ENCODE results near the gene SF3A1.

SF3A1 gene

DNA sequence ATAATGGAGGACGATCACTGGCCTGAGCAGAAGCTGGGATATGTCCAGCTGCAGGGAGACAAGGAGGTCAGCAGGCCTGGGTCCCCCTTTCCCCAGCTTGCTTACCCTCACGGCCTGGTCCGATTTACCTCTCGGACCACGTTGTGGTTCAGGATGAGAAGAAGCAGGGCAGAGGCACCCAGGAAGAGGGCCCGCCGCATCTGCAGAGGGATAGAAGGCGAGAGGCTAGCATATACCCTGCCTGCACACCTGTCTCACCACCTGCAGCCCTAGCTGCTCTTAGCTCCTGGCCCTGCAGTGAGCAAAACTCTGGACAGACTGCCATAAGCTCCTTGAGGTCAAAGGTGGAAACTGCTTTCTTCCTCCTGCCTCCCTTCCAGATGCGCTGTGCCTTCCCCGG, 29.2 kb upstream of the SF3A1 start:
- DNase-seq (ENCODE audit: low read depth), result no peak

DNA sequence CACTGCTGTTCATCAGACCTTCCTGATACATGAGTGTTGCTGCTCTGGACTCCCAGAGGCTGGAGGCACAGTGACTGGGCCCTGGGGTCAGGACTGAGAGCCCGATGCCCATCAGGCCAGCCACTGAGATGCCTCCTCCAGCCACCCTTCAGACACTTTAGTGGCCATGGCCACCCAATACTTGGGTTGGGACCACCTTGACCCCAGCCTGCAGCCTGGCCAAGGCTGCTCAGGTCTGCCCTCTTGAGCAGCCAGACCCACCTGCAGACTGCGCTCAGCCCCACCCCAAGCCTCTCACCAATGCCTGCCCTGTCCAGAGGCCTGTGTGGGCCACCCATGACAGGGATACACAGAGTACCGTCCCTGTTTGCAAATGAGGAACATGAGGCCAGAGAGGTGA, 26.4 kb upstream of the SF3A1 start:
- DNase-seq (ENCODE audit: low read depth), result no peak

DNA sequence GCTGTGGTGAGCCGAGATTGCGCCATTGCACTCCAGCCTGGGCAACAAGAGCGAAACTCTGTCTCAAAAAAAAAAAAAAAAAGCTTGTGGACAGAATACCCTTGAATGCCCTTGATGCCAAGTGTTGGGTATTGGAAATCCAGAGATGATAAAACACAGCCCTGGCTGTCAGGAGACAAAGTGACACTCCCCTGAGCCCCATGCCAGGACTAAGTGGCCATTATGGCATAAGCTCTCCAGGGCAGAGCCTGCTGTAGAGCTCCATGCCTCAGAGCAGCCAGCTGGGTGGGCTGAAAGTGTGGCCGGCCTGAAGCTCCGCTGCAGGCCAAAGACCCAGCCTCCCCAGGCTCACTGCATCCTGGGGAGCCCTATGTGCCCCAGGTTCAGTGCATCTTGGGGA, 25.6 kb upstream of the SF3A1 start:
- no peak for DNase-seq (ENCODE audit: low read depth)

DNA sequence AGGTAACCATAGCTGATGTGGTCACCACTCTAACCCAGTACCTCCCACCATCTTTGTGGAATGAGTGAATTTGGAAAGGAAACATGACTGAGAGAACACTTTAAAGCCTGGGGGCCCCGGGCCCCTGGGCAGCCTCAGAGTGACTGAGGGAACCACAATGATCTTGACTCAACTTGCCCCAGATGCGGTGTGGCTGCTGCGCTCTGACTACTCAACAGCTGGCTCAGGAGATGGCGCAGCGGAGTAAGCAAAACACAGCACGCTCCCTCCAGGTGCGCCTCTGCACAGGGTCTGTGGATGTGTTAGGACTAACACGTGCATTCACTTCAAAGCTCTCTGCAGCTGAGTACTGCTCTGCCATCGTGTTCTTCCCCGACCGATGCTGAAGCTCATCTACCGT, 24.6 kb upstream of the SF3A1 start:
- DNase-seq (ENCODE audit: low read depth), result no peak

DNA sequence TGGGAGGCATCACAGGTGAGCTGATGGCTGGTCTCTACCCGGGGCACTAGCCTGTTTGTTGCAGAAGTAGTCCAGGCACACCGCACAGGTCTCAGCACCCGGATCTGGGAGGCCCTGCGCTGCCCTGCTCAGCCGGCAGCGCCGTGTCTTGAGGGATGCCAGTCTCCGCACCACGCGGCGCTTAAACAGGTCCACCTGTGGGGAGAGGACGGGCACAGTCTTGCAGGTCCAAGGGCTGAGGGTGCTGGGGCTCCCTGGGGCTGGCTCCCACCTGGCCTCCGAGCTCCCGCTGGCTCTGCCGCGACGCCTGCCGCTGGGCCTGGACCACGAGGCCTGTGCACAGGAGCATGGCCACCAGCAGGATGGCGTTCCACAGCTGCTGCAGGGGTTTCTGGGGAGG, 23.3 kb upstream of the SF3A1 start:
- DNase-seq (ENCODE audit: low read depth), result no peak

DNA sequence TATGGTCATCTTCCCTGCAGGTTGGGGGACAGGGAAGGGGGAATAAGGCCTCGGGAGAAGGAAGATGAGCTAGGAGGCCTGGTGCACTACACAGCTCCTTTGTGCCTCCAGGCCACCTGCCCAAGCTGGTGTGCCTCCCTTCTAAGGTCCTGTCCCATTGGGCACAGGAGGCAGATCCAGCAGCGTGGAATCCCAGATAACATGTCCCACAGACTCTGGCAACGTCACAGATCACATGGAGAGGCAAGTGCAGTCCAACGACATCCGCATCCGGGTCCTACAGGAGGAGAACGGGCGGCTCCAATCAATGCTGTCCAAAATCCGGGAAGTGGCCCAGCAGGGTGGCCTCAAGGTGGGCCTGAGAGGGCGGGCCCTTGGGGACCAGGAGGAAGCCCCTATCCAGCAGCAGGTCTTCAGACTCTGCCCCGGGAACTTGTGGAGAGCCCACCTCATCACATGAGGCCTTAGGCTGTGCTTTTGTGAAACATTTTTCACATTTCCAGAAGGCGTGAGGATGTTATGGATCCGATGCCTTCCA, 18.7 kb upstream of the SF3A1 start:
- no peak for DNase-seq (ENCODE audit: low read depth)

DNA sequence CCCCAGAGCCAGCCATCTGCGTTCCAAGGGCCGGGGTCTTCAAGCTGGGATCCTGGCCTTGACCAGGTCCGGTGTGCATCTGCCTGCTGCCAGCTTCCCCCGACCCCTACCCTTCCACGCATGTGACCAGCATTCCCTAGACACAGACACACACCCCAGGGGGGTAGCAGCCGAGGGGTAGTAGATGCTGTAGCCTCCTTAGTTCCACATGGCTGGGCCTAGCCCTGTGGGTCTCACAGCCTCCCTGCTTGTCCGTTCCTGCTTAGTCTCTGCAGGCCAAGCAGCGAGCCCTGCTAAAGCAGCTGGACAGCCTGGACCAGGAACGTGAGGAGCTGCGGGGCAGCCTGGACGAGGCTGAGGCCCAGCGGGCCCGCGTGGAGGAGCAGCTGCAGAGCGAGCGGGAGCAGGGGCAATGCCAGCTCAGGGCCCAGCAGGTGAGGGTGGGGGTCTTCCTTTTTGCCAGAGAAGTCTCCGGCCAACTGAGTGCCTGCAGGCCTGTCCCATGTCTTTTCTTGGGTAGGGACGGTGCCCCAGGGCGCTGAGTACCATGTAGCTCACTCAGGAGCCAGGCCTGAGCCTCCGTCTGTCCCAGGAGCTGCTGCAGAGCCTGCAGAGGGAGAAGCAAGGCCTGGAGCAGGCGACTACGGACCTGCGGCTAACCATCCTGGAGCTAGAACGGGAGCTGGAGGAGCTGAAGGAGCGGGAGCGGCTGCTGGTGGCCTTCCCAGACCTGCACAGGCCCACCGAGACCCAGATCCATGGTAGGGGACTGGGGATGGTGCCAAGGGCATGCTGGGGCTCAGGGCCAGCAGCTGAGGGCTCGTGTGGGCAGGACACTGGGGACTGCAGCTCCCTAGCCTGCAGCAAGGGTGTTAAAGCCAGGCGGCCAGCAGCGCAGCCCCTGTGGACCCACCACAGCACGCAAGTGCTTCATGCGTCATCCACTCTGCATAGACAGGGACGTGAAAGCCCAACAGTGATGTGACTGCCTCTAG, 16.9 kb upstream of the SF3A1 start:
- no peak for DNase-seq (ENCODE audit: low read depth)

DNA sequence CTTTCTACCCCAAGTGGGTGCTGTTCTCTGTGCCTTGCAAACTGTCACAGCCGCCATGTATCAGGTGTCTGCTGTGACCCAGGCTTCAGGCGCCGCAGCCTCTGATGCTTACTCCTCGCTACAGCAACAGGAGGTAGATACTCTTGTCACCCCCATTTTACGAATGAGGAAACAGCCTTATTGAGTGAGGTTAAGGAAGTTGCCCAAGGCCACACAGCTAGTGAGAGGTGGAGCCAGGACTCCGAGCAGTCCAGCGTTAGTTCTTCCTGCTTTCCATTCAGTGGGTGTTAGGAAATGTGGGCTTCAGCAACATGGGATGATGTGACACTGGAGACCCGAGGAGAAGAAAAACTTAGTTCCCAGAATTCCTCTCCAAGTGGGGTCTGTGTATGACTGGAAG, 16.2 kb upstream of the SF3A1 start:
- no peak for DNase-seq (ENCODE audit: low read depth)

DNA sequence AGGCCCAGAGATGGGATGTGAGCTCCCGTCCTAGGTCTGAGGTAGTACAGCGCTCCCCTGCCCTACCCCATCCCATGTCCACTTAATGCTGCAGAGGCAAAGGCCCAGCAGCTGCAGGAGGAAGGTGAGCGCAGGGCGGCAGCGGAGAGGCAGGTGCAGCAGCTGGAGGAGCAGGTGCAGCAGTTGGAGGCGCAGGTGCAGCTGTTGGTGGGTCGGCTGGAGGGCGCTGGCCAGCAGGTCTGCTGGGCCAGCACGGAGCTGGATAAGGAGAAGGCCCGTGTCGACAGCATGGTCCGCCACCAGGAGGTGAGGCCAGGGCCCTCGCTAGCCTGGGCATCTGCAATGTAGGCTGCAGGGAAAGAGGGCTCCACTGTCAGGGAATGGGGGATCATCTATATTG, 15.3 kb upstream of the SF3A1 start:
- no peak for DNase-seq (ENCODE audit: low read depth)

DNA sequence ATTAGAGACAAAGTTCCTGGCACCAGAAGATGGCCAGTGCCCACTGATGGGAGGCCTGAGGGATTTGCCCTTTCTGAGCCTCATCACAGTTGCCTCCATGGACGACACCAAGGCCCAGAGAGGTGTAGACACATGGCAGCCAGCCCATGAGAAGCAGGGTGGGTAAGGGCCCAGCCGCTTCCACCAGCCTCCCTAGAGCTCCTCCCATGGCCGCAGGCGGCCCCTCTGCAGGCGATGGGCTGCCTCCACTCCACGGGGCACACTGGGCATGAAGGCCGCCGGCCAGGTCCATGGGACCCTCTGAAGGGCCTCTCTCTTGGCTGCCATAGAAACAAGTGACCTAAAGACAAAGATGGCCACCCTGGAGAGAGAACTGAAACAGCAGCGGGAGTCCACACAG, 14.6 kb upstream of the SF3A1 start:
- no peak for DNase-seq (ENCODE audit: low read depth)

DNA sequence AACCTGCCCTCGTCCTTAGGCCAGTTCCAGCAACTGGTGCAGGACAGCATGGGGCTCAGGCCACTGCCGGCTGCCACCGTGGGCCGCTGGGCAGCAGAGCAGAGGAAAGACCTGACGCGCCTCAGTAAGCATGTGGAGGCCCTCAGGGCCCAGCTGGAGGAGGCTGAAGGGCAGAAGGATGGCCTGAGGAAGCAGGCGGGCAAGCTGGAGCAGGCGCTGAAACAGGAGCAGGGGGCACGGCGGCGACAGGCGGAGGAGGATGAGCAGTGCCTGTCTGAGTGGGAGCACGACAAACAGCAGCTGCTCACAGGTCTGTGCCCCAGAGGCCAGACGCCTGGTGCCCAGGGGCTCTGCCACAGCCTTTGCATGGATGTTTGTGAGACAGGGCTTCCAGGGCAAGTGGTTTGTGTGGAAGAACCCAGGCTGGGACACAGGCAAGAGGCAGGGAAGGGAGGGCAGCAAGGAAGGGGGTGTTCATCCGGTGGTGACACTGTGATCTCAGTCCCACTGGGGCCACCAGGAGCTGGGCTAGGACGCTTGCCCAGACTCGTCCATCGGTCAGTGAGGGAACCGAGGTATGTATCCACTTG, 14.0 kb upstream of the SF3A1 start:
- no peak for DNase-seq (ENCODE audit: low read depth)

DNA sequence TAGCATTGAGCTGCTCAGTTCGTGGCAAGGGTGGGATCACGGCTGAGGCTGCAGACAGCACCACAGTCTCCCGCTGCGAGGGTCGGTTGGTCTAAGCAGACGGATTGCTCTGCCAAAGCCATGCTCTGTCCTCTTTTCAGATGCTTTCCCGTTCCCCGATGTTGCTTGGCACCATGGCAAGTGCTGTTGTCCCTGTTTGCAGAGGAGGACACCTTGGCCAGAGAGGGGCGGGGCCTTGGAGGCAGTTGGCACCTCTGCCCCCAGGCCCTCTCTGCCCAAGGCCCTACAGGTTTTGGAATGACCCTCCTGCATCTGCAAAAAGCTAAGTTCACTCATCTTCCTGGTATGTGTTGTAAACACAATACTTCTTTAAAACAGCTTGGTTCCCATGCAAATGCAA, 11.7 kb upstream of the SF3A1 start:
- no peak for DNase-seq (ENCODE audit: low read depth)

DNA sequence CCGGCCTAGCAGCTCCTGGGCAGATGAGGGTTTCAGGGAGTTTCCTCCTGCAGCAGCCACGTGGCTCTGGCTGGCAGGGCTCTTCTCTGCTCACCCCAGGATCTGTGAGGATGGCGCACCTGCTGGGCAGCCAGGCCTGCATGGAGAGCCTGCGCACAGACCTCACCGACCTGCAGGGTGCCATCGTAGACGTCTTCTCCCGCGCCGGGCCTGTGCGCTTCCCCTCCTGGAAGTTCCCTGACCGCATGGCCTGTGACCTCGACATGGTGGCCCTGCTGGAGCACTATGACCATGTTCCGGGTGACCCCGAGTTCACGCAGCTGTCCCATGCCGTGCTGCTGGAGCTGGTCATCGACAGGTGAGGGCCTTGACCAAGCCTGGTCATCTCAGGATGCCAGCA, 9.2 kb upstream of the SF3A1 start:
- no peak for DNase-seq (ENCODE audit: low read depth)

DNA sequence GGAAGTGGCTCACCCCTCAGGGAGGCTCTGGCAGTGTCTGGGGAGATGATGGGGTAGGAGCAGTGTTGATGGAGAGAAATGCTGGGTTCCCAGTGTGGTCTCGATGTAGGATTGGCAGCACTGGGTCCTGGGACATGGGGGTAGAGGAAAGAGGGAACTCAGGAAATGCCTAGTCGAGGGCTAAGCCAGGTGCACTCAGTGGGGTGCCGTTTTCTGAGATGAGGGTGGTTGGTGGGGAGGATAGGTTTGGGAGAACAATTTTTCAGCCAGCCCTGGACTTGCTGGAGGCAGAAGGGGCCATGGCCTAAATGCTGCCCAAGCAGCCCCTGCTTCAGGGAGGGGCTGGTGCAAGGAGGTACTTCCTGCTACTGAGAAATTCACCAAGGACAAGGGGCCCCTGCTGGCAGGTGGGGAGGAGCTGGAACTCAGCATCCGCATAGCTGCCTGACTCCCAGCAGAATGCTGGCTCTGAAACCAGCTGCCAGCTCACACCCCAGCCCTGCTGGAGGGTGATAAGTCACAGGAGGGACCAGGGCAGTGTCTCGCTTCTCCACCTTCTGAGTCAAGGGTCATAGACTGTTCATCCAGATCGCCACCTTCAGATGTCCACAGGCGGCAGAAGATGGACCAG, 6.1 kb upstream of the SF3A1 start:
- no peak for DNase-seq (ENCODE audit: low read depth)

DNA sequence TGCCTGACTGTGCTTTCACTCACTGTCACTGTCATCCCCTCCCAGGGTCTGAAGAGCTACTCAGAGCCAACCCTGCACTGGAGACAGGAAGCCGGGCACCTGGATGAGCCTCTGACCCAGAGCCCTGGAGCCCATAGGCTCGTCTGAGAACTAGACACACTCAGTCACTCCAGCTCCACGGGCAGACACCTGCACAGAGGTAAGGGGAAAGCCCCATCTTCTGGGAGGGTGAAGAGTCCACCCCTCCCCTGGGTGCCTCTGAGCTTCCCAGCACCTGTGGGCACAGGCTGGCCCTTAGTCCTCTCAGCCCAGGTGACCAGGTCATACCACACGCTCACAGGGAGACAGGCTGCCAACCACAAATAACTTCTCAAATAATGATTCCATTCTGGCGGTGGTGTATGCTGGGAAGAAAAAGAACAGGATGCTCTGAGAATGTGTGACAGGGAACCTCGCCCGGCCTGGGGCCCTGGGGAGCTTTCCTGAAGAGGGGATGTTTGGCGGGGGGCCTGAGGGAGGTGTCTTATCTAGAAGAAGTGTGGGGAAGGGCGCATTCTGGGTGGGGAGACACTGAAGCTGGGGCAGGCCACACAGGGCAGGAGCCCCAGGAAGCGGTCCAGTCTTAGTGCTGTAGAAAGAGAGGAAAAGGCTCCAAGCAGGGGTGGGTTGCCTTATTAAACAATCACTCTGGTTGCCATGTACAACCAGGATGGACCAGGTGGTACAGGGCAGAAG, 5.4 kb upstream of the SF3A1 start:
- DNase-seq (ENCODE audit: low read depth), result no peak

DNA sequence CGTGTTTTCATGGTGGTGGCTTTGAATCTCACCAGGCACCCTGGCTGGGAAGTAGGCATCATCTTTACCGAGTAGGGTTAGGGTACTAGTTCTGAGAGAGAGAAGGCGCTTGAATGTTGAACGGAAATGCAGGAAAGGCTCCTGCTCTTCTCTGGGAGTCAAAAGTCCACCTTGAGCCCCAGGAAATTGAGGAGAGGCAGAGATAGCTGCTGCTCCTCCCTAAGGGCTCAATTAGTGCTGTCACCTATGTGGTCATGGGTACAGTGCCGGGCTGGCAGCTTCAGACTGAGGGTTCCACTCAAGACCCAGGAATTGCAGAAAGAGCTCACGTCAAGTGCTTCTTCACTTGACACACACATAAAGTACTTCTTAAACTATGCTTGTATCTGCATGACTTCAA, 1.8 kb upstream of the SF3A1 start:
- no peak for DNase-seq (ENCODE audit: low read depth)

DNA sequence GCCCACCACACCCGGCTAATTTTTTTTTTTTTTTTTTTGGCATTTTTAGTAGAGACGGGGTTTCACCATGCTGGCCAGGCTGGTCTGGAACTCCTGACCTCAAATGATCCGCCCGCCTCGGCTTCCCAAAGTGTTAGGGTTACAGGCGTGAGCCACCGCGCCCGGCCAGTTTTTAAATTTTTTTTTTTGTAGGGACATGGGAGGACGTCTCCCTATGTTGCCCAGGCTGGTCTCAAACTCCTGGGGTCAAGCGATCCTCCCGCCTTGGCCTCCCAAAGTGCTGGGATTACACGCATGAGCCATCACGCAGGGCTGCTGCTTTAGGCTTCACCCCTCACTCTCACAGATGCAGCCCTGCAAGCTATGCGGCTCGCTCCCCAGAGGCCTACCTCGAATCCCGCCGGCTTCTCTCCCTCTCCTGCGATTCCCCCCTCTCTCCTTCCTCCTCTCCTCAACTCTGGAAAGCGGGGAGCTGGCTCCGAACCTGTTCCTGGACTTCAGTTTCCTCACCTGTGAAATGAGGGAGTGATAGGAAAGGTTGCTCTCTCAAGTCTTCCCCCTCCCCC, 1.0 kb upstream of the SF3A1 start:
- DNase-seq (ENCODE audit: low read depth), result no peak

DNA sequence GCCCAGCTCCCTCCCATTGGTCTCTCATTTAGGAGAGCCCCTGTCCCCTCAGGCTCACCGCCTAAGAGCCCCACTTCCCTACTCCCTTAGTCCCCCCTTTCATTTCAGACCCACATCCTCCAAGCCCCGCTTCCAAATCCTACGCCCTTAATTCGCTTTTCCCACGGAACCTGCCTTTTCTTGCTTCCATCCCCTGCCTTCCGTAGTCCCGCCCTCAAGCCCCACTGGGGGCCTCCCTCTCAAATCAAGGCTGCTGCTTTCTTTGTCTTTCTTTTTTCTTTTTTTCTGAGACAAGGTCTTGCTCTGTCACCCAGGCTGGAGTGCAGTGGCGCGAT, 509 bp upstream of the SF3A1 start:
- DNase-seq (ENCODE audit: low read depth), result no peak

DNA sequence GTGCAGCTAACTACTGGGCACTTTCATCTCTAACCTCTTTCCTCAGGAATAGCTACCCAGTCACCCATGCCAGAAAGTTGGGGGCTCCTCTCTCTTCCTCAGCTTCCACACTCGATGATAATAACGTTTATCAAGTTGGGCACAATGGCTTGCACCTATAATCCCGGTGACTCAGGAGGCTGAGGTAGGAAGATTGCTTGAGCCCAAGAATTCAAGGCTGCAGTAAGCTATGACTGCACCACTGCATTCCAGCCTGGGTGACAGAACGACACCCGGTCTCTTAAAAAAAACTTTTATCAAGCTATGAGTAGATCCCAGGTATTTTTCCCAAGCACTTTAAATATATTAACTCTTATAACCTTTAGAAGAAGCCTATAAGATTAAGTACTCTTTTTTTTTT, 2.0 kb downstream of the SF3A1 start:
- DNase-seq (ENCODE audit: low read depth), result no peak

DNA sequence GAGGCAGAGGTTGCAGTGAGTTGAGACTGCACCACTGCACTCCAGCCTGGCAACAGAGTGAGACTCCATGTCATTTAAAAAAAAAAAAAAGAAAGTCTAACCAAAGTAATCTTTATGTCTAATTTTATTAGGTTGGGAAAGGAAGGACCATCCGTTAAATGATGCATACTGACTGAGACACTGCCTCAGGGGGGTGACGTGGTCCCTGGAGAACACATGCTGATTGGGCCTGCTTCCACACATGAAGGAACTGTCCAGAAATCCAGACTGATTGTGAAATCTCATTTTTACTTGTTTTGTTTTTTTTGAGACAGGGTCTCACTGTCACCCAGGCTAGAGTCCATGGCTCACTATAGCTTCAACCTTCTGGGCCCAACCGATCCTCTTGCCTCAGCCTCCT, 5.5 kb downstream of the SF3A1 start:
- no peak for DNase-seq (ENCODE audit: low read depth)

DNA sequence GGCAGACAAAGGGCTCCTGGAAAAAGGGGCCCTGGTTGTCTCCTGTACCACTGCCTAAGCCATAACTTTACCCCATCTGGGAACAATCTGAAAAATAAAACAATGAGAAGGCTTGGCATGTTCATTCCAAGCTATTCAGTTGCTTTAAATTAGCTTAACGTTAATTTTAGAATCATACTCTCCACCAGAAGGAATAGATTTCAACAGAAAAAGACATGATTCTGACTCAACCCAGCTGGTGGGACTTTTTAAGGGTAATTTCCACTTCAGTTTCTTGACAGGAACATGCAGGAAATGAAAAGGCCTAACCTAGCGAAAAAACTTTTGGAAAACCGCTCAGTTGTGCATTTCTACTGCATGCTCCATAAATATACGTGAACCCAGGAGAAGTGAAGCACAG, 7.9 kb downstream of the SF3A1 start:
- no peak for DNase-seq (ENCODE audit: low read depth)

DNA sequence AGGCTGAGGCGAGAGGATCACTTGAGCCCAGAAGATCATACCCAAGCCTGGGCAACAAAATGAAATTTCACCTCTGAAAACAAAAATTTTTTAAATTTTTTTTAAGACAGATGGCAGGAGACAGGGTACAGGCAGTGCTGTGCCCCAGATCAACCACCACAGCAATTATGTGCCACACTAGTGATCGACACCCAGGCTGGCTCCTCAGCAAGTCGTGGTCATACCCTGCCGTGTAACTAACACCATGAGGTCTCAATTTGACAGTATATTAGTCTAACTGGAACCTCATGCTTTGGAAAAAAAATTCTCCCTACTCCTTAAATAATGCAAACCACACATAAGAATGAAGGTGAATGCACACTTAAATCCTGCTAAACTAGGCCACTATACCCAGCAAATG, 8.3 kb downstream of the SF3A1 start:
- DNase-seq (ENCODE audit: low read depth), result no peak

Measured in stimulated activated CD8-positive, alpha-beta memory T cell treated with anti-CD3 and anti-CD28 coated beads, Interleukin-7, amount 100 ng/mL, for 24 hours (primary cell).